HepG2 (cell line): ENCODE data around the gene ATOH7. TPM values are rescaled to one million over a fixed set of nuclear protein-coding genes. Genes with fewer than 3 reads are reported as not detected.
A peak's percentile ranks its signal among the peaks of the same experiment; 100 is the strongest.

Source experiments
- ATAC-seq: fragments of 200-7000 bp; cut with Tn5 transposase; 3 replicates; pipeline ENCODE4 v1.9.1; 2020; ENCODE audit warnings: mild to moderate bottlenecking, moderate library complexity
- BruUV-seq: library from RNA; stranded (reverse); fragments of 400-500 nt; replicated peaks from 2 replicates; lab custom pipeline; 2021; lab: Mats Ljungman, UMichigan
- CTCF ChIA-PET: fragments of 300-600 bp; formaldehyde crosslinking; extraction: SDS; loops from one replicate; lab custom pipeline; 2021; ENCODE audit warnings: low total read pairs, inconsistent platforms, low intra/inter-chr PET ratio; lab: Yijun Ruan, JAX
- POLR2A ChIA-PET: fragments of 350-600 bp; sonication (Branson Sonifier 250); formaldehyde crosslinking; loops from one replicate; lab custom pipeline; 2020; ENCODE audit warnings: antibody characterized with exemption, inconsistent platforms; lab: Yijun Ruan, JAX
- DNase-seq: peaks from one replicate; pipeline ENCODE4 v3.0.0-alpha.2; 2015; ENCODE audit warnings: low spot score
- FAIRE-seq: peaks from 3 replicates; lab custom pipeline; 2011; peaks lifted over from hg19 to GRCh38; lab: Jason Lieb, UNC
- H2AFZ ChIP-seq: one replicate; pipeline ENCODE4 v1.6.1; 2011; ENCODE audit warnings: low read length, inconsistent platforms
- H3K27ac ChIP-seq: fragments of 300-600 bp; 3 replicates; pipeline ENCODE4 v1.8.0; 2011; ENCODE audit warnings: mixed run types, mild to moderate bottlenecking, mixed read lengths, low read length, inconsistent platforms; ENCODE audit not compliant: insufficient read depth; ENCODE audit errors: extremely low read length
- H3K27me3 ChIP-seq, 2 experiments: fragments of 200-600 bp in 1 of 2; 2 replicates in 1 of 2; 3 replicates in 1 of 2; pipeline versions ENCODE4 v1.6.0 to v1.8.0; 2011; ENCODE audit warnings: low read length in 2 of 2, mild to moderate bottlenecking in 2 of 2, moderate library complexity in 2 of 2, inconsistent platforms in 1 of 2; ENCODE audit not compliant: insufficient read depth in 2 of 2, control insufficient read depth in 1 of 2
- H3K36me3 ChIP-seq, 2 experiments: fragments of 200-600 bp in 1 of 2; replicated peaks in 1 of 2; 2 replicates in 1 of 2; 3 replicates in 1 of 2; pipeline versions ENCODE4 v1.5.1 to v1.8.0; 2011; ENCODE audit warnings: low read length in 2 of 2, inconsistent platforms in 1 of 2; ENCODE audit not compliant: insufficient read depth in 2 of 2, control insufficient read depth in 1 of 2
- H3K4me1 ChIP-seq: 2 replicates; pipeline ENCODE4 v1.5.1; 2012; ENCODE audit warnings: low read length, inconsistent platforms; ENCODE audit not compliant: insufficient read depth
- H3K4me2 ChIP-seq: 2 replicates; pipeline ENCODE4 v1.6.0; 2011; ENCODE audit warnings: low read depth, low read length, inconsistent platforms
- H3K4me3 ChIP-seq, 3 experiments: fragments of 200-600 bp in 1 of 3; sonication (generic), shearing (Covaris generic) in 1 of 3; replicated peaks in 1 of 3; 2 replicates each; pipeline ENCODE4 v1.5.1; 2011 to 2016; ENCODE audit warnings: low read length in 3 of 3, inconsistent platforms in 2 of 3, low read depth in 2 of 3, mild to moderate bottlenecking in 2 of 3, control low read depth in 1 of 3, mixed read lengths in 1 of 3; ENCODE audit not compliant: insufficient read depth in 1 of 3
- H3K79me2 ChIP-seq: one replicate; pipeline ENCODE4 v1.6.1; 2011; ENCODE audit warnings: low read length, inconsistent platforms; ENCODE audit not compliant: insufficient read depth
- H3K9ac ChIP-seq: 2 replicates; pipeline ENCODE4 v1.6.0; 2011; ENCODE audit warnings: mild to moderate bottlenecking, low read depth, low read length, inconsistent platforms; ENCODE audit not compliant: insufficient read depth
- H3K9me3 ChIP-seq: 2 replicates; pipeline ENCODE4 v1.5.1; 2012; ENCODE audit warnings: mild to moderate bottlenecking, low read length
- H4K20me1 ChIP-seq: 2 replicates; pipeline ENCODE4 v1.6.0; 2011; ENCODE audit warnings: inconsistent platforms, mild to moderate bottlenecking, low read length, moderate library complexity; ENCODE audit not compliant: insufficient read depth
- FOXP4 ChIP-seq: sonication (generic); formaldehyde crosslinking; IDR thresholded peaks from 2 replicates; pipeline ENCODE4 v1.4.0; 2020; ENCODE audit warnings: missing genetic modification reagents
- ZNF121 ChIP-seq: sonication (generic); formaldehyde crosslinking; IDR thresholded peaks from 2 replicates; pipeline ENCODE4 v1.5.0; 2020; ENCODE audit warnings: mild to moderate bottlenecking, missing genetic modification reagents
- ZNF30 ChIP-seq: sonication (generic); formaldehyde crosslinking; IDR thresholded peaks from 2 replicates; pipeline ENCODE4 v1.5.0; 2020; ENCODE audit warnings: mild to moderate bottlenecking, missing genetic modification reagents
- WGBS: methylation state at CpG from one replicate; pipeline ENCODE4 v1.1.6; 2017; ENCODE audit warnings: low lambda C conversion rate; 5-methylcytosine and 5-hydroxymethylcytosine counted together
- in situ Hi-C: cut with HindIII; loops from 2 replicates; pipeline ENCODE4 v1.10.0; 2017; ENCODE audit warnings: low pct_unique_long_range_greater_than_20kb; ENCODE audit not compliant: extremely low pct_ligation_motif_present
- intact Hi-C: fragments of 100-400 bp; cut with micrococcal nuclease; formaldehyde crosslinking; loops from one replicate; pipeline ENCODE4 v1.10.0; 2022; ENCODE audit not compliant: unreplicated experiment
- polyA plus RNA-seq, 8 experiments: library from polyadenylated mRNA; depleted of rRNA in 3 of 8; stranded (reverse) in 7 of 8; unstranded in 1 of 8; fragments of >200 nt; fragmentation: Illumina TruSeq in 4 of 8; extraction: Trizol in 4 of 8; gene quantifications; 2 replicates each; pipeline versions ENCODE4 v1.2.1 to v1.2.3, GENCODE V29; 2011 to 2016; ENCODE audit warnings: low read depth in 4 of 8, missing spikeins in 1 of 8, mixed read lengths in 1 of 8; ENCODE audit not compliant: insufficient read depth in 1 of 8
- total RNA-seq, 5 experiments: library from RNA; depleted of rRNA; stranded (reverse); fragments of >200 nt; fragmentation: Illumina TruSeq; extraction: Trizol; gene quantifications; 2 replicates each; pipeline ENCODE4 v1.2.3, GENCODE V29; 2016; ENCODE audit warnings: low read depth in 1 of 5
- TF ChIP-seq, protein P1 (sequence below): sonication (generic); formaldehyde crosslinking; IDR thresholded peaks from 2 replicates; pipeline ENCODE4 v1.5.0; 2020; ENCODE audit warnings: missing genetic modification reagents
- TF ChIP-seq, protein P2 (sequence below), 2 experiments: fragments of 450-650 bp in 1 of 2; sonication (generic) in 1 of 2; formaldehyde crosslinking in 1 of 2; IDR thresholded peaks; 2 replicates each; pipeline versions ENCODE4 v1.6.1 to v1.8.0; 2016 to 2022; ENCODE audit warnings: antibody characterized with exemption in 1 of 2, mild to moderate bottlenecking in 1 of 2, missing genetic modification reagents in 1 of 2

The ATOH7 gene
- total and polyA plus RNA-seq, 2 of the 13 experiments (the other 11 are each of a cell fraction or from before 2014, with no cell fraction given) = 0.07 to 0.11 TPM

GRCh38 chr10:68224810-68225209 lies 7.1 kb downstream of the ATOH7 start:
- no peaks in the 10 kb centered on the region for H3K9me3 ChIP-seq
- TF ChIP-seq, protein P1, sequence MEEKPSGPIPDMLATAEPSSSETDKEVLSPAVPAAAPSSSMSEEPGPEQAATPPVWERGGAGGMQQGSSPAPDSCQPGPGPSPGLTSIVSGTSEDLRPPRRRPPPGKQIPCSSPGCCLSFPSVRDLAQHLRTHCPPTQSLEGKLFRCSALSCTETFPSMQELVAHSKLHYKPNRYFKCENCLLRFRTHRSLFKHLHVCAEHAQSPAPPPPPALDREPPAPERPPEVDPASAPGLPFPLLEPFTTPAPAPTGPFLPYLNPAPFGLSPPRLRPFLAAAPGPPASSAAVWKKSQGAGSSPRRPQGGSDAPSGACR = no peak
- TF ChIP-seq FOXP4 = no peak
- no peak for TF ChIP-seq ZNF30
- in situ Hi-C loops = no loop called here
- ATAC-seq (no peak), FAIRE-seq (no peak), DNase-seq (no peak)
- no peaks in the 10 kb centered on the region for H4K20me1 ChIP-seq
- H3K4me2 ChIP-seq = no peak overlapping the region
- ChIA-PET POLR2A (no interaction called here), CTCF (no interaction called here)
- no peak overlapping the region for H3K9ac ChIP-seq
- H3K4me1 ChIP-seq = no peaks in the 10 kb centered on the region
- H3K36me3 ChIP-seq = no peaks in the 10 kb centered on the region
- peaks cover 0 to 4% of the 10 kb centered on the region in 2 experiments; a peak in 1 of 5 replicates for H3K27me3 ChIP-seq
- no peaks in the 10 kb centered on the region for H3K79me2 ChIP-seq
- no peak overlapping the region for H3K27ac ChIP-seq
- no TSS peak for BruUV-seq
- H2AFZ ChIP-seq = no peak overlapping the region
- H3K4me3 ChIP-seq = no peak overlapping the region
- intact Hi-C loops = no loop called here

DNA sequence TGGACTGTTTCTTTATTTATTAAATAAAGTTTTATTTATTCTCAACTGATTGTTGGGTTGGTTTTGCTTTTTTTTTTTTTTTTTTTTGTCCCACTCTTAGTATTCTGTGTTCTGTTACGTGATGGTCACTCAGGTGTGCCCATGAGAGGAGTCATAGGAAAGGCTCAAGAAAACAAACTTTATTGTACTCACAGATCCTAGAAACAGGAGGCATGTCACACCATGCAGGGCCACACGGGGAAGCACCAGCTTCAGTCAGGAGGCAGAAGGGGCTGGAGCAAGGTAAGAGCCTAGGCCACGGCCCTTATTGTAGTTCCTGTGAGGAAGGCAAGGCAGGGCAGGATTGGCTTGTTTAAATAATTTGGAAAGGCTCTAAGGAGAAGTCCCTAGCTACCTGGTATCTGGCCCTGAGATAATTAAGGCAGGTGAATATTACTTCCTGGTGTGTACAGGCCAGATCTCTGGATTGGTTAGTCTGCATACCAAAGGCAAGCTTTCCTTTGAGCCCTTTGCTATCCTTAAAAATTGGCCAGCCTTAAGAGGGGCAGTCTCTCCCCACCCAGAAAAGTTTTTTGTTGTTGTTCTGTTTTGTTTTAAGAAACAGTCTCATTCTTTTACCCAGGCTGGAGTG lies 8.3 kb downstream of the ATOH7 start:
- no peak overlapping the region for H3K9ac ChIP-seq
- DNase-seq (peak; percentile 23), FAIRE-seq (no peak), ATAC-seq (peak; percentile 99)
- no peaks in the 10 kb centered on the region for H4K20me1 ChIP-seq
- H3K9me3 ChIP-seq = no peaks in the 10 kb centered on the region
- CTCF ChIA-PET = no interaction called here
- WGBS = 6% methylated on average over 3 of the region's 3 CpGs
- POLR2A ChIA-PET = no interaction called here
- no peaks in the 10 kb centered on the region for H3K79me2 ChIP-seq
- H3K4me3 ChIP-seq = no peak overlapping the region
- H3K4me1 ChIP-seq = no peaks in the 10 kb centered on the region
- H2AFZ ChIP-seq = no peak overlapping the region
- H3K36me3 ChIP-seq = no peaks in the 10 kb centered on the region
- no peaks in the 10 kb centered on the region; a peak in 1 of 5 replicates for H3K27me3 ChIP-seq
- peak overlapping the region; percentile 21; the same call in 1 of the 2 replicates for H3K4me2 ChIP-seq
- H3K27ac ChIP-seq = no peak overlapping the region
- intact Hi-C loops = no loop called here
- no TSS peak for BruUV-seq
- in situ Hi-C loops = no loop called here
- TF ChIP-seq, protein P2, sequence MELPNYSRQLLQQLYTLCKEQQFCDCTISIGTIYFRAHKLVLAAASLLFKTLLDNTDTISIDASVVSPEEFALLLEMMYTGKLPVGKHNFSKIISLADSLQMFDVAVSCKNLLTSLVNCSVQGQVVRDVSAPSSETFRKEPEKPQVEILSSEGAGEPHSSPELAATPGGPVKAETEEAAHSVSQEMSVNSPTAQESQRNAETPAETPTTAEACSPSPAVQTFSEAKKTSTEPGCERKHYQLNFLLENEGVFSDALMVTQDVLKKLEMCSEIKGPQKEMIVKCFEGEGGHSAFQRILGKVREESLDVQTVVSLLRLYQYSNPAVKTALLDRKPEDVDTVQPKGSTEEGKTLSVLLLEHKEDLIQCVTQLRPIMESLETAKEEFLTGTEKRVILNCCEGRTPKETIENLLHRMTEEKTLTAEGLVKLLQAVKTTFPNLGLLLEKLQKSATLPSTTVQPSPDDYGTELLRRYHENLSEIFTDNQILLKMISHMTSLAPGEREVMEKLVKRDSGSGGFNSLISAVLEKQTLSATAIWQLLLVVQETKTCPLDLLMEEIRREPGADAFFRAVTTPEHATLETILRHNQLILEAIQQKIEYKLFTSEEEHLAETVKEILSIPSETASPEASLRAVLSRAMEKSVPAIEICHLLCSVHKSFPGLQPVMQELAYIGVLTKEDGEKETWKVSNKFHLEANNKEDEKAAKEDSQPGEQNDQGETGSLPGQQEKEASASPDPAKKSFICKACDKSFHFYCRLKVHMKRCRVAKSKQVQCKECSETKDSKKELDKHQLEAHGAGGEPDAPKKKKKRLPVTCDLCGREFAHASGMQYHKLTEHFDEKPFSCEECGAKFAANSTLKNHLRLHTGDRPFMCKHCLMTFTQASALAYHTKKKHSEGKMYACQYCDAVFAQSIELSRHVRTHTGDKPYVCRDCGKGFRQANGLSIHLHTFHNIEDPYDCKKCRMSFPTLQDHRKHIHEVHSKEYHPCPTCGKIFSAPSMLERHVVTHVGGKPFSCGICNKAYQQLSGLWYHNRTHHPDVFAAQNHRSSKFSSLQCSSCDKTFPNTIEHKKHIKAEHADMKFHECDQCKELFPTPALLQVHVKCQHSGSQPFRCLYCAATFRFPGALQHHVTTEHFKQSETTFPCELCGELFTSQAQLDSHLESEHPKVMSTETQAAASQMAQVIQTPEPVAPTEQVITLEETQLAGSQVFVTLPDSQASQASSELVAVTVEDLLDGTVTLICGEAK (IDR thresholded peaks at IDR 0.05) = peak; percentile 65
- TF ChIP-seq, protein P2 (CRISPR knock-in tag; IDR thresholded peaks at IDR 0.05) = peak; percentile 98
- TF ChIP-seq ZNF121 (CRISPR knock-in tag) = no peak
